Lower leg skin (tissue), 4 donors: Measurements from ENCODE around the gene CTSF. TPM values are rescaled to one million over a fixed set of nuclear protein-coding genes. Genes with fewer than 3 reads are reported as not detected.

Experiments
- DNase-seq, 2 donors: peaks; one replicate each; pipeline ENCODE4 v3.0.0-alpha.2; 2019; ENCODE audit warnings: low spot score in 2 of 2
- H3K4me3 ChIP-seq: fragments of 200-600 bp; sonication (generic); 2 replicates; pipeline ENCODE4 v1.5.1; 2017; ENCODE audit warnings: mild to moderate bottlenecking, low read depth; ENCODE audit not compliant: poor library complexity, severe bottlenecking
- POLR2A ChIP-seq, 2 donors: fragments of 450-650 bp; IDR thresholded peaks; one replicate each; pipeline ENCODE4 v1.6.1; 2016 to 2017; ENCODE audit warnings: antibody characterized with exemption in 2 of 2, mild to moderate bottlenecking in 1 of 2, moderate library complexity in 1 of 2
- WGBS, 2 donors: methylation state at CpG; one replicate each; pipeline ENCODE4 v1.1.5; 2018; 5-methylcytosine and 5-hydroxymethylcytosine counted together
- intact Hi-C: fragments of 100-400 bp; cut with DNase I; formaldehyde crosslinking; loops from one replicate; pipeline ENCODE4 v1.15.0; 2023; ENCODE audit warnings: low total_unique reads
- total RNA-seq, 4 donors: library from RNA; depleted of rRNA; stranded (reverse); fragments of >200 nt; gene quantifications; one replicate each; pipeline ENCODE4 v1.1.0, GENCODE V29; 2016
- TF ChIP-seq, protein P1 (sequence below), 3 donors: fragments of 450-650 bp; IDR thresholded peaks; one replicate each; pipeline ENCODE4 v1.5.1; 2016; ENCODE audit warnings: antibody characterized with exemption in 3 of 3, mild to moderate bottlenecking in 3 of 3, moderate library complexity in 2 of 3

CTSF gene
- total RNA-seq, 4 donors from 2014 or later, result 96.4 to 120 (median 103) TPM

DNA sequence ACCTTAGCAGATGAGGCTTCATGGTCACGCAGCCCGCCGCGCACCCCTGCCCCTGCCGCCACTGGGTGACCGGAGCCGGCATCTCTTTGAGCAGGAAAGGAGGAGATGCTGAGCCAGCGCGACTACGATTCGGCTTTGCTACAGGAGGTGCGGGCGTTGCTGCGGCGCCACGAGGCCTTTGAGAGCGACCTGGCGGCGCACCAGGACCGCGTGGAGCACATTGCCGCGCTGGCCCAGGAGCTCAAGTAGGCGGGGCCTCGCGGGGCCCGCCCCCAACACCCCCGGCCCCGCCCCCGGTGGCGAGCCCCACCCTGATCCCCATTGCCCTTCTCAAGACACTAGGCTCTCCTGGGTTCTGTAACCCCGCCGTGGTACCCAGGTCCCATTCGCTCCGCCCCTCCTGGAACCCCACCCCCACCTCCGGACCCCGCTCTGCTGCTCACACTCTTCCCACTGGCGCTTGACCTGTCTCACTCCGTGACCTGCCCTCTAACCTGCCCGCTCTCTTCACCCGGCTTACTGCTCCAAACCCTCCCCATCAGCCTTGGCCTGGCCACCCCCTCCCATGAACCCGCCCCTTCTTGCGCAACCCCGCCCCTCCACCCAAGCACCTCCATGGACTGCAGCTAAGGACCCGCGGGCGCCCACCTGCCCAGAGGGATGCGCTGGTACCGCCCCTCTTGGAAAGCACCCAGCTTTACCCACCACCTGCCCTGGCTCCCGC lies 9.1 kb downstream of the CTSF start:
- intact Hi-C loops, result no loop called here
- H3K4me3 ChIP-seq, result no peak overlapping the region
- WGBS, 2 donors, result 16 to 21% methylated on average over 17 to 24 of the region's 50 CpGs
- DNase-seq, result no peak
- no peak for TF ChIP-seq POLR2A (IDR thresholded peaks at IDR 0.05)
- TF ChIP-seq, protein P1, sequence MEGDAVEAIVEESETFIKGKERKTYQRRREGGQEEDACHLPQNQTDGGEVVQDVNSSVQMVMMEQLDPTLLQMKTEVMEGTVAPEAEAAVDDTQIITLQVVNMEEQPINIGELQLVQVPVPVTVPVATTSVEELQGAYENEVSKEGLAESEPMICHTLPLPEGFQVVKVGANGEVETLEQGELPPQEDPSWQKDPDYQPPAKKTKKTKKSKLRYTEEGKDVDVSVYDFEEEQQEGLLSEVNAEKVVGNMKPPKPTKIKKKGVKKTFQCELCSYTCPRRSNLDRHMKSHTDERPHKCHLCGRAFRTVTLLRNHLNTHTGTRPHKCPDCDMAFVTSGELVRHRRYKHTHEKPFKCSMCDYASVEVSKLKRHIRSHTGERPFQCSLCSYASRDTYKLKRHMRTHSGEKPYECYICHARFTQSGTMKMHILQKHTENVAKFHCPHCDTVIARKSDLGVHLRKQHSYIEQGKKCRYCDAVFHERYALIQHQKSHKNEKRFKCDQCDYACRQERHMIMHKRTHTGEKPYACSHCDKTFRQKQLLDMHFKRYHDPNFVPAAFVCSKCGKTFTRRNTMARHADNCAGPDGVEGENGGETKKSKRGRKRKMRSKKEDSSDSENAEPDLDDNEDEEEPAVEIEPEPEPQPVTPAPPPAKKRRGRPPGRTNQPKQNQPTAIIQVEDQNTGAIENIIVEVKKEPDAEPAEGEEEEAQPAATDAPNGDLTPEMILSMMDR (IDR thresholded peaks at IDR 0.05), result no peak

DNA sequence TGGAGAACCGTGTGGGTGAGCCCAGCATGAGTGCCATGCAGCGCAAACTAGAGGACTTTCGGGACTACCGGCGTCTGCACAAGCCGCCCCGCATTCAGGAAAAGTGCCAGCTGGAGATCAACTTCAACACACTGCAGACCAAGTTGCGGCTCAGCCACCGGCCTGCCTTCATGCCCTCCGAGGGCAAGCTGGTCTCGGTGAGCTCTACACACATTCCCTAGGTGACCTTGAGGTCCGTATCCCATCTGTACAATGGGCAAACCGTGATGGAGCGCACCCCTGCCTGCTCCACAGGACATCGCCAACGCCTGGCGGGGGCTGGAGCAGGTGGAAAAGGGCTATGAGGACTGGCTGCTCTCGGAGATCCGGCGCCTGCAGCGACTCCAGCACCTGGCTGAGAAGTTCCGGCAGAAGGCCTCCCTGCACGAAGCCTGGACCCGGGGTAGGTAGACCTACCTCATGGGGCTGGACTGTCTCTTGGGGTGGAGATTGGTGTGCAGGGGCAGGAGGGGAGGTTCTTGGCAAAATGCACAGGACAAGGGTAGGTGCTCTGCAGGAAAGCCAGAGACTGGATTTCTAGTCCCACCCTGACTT lies 10.6 kb downstream of the CTSF start:
- TF ChIP-seq, protein P1 (IDR thresholded peaks at IDR 0.05), result no peak
- no peak for TF ChIP-seq POLR2A (IDR thresholded peaks at IDR 0.05)
- 89 to 92% methylated on average over 16 to 20 of the region's 24 CpGs for WGBS, 2 donors
- no peak for DNase-seq
- H3K4me3 ChIP-seq, result no peak overlapping the region
- intact Hi-C loops, result no loop called here

DNA sequence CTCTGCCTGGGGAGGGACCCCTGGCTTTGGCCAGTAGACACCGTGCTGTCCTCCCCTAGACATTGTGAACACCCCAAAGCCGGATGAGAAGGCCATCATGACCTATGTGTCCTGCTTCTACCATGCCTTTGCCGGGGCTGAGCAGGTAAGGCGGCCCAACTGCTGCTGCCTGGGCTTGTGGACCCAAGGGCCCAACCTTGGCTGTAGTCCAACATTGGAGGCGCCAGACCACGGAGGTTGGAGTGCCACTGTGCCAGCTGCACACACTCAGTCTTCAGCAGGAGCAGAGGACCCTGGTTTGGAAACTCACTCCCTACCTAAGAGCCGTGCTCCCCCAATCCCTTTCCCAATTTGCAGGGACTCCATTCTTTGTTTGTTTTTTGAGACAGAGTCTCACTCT lies 12.3 kb downstream of the CTSF start:
- H3K4me3 ChIP-seq, result no peak overlapping the region
- DNase-seq, result no peak
- intact Hi-C loops, result no loop called here
- no peak for TF ChIP-seq POLR2A (IDR thresholded peaks at IDR 0.05)
- TF ChIP-seq, protein P1 (IDR thresholded peaks at IDR 0.05), result no peak
- 83 to 87% methylated on average over 6 of the region's 7 CpGs for WGBS, 2 donors

DNA sequence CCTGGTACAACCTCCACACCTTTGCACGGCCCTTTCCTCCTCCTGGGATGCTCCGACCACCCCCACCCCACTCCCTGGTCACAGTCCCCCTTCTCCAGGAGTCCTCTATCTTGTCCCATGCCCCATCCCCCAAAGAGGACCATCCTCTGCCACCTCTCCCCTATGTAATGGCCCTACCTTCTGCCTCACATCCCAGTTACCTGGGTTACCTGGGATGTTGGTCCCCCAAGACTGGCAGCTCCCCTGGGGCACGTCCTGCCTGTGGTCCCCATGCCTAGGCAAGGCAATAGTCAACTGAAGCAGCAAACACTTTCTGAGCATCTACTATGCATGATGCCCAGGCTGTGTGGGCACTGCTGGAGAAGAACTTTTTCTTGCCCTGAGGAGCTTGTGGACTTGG lies 13.0 kb downstream of the CTSF start:
- 64 to 71% methylated on average over 3 of the region's 3 CpGs for WGBS, 2 donors
- H3K4me3 ChIP-seq, result no peak overlapping the region
- TF ChIP-seq, protein P1 (IDR thresholded peaks at IDR 0.05), result no peak
- no peak for TF ChIP-seq POLR2A (IDR thresholded peaks at IDR 0.05)
- DNase-seq, result no peak
- intact Hi-C loops, result no loop called here

DNA sequence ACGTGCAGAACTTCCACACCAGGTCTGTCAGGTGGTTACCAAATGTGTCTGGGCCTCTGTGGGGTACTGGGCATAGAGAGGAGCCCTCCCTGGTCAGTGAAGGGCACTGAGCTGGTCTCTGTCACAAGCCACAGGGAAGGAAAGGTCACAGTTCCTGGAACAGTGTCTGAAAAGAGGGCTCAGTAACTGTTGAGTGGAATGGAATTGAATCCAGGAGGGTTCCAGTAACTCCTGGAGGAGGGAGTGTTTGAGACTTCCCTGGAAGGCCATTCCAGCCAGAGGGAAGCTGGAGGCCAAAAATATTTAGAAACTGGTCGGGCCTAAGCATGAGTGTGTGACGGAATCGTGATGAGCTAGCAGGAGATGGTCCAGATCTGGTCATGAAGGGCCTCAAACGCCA lies 13.8 kb downstream of the CTSF start:
- no peak overlapping the region for H3K4me3 ChIP-seq
- intact Hi-C loops, result no loop called here
- DNase-seq, result no peak
- 68 to 83% methylated on average over 5 of the region's 5 CpGs for WGBS, 2 donors
- TF ChIP-seq, protein P1 (IDR thresholded peaks at IDR 0.05), result no peak
- no peak for TF ChIP-seq POLR2A (IDR thresholded peaks at IDR 0.05)
